HEK293 (cell line): ENCODE measurements around the gene MYLK.

ENCODE experiments used
- ZNF175 ChIP-seq: fragments of 450-650 bp; formaldehyde crosslinking; IDR thresholded peaks from 2 replicates; pipeline ENCODE4 v1.5.1; 2016; ENCODE audit warnings: missing biosample characterization, missing genetic modification characterization
- ZNF202 ChIP-seq: fragments of 450-650 bp; formaldehyde crosslinking; IDR thresholded peaks from 2 replicates; pipeline ENCODE4 v1.5.1; 2016; ENCODE audit warnings: missing biosample characterization, missing genetic modification characterization, borderline replicate concordance
- ZNF530 ChIP-seq: fragments of 450-650 bp; formaldehyde crosslinking; IDR thresholded peaks from 2 replicates; pipeline ENCODE4 v1.5.1; 2016; ENCODE audit warnings: low read depth, missing biosample characterization, missing genetic modification characterization
- ZNF777 ChIP-seq: fragments of 450-650 bp; formaldehyde crosslinking; IDR thresholded peaks from 2 replicates; pipeline ENCODE4 v1.5.1; 2017; ENCODE audit warnings: missing biosample characterization, missing genetic modification characterization, borderline replicate concordance
- TF ChIP-seq, protein P1 (sequence below): fragments of 450-650 bp; formaldehyde crosslinking; IDR thresholded peaks from 2 replicates; pipeline ENCODE4 v1.5.1; 2016; ENCODE audit warnings: missing biosample characterization, missing genetic modification characterization
- TF ChIP-seq, protein P2 (sequence below): fragments of 450-650 bp; formaldehyde crosslinking; conservative IDR thresholded peaks from 2 replicates; pipeline ENCODE4 v1.5.1; 2016; ENCODE audit warnings: low read depth, missing biosample characterization, missing genetic modification characterization

DNA sequence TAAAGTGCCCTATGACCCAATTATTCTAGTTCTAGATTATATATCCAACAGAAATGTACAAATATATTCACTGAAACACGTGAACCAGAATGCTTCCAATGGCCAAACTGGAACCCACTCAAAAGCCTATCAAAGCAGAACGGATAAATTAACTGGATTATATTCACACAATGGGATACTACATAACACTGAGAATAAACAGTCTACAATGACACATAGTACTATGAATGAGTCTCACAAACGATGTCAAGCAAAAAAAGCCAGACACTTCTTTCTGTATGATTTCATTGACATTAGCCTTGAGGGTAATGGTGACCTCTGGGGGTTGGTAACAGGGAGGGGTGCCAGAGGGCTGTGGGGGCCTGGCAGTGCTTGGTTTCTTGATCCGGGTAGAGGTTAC is 248.4 kb downstream of the MYLK start:
- TF ChIP-seq ZNF175 (tag by site-specific recombination) (no peak), ZNF777 (tag by site-specific recombination) (no peak), ZNF530 (tag by site-specific recombination) (no peak), ZNF202 (tag by site-specific recombination) (no peak)
- TF ChIP-seq, protein P1, sequence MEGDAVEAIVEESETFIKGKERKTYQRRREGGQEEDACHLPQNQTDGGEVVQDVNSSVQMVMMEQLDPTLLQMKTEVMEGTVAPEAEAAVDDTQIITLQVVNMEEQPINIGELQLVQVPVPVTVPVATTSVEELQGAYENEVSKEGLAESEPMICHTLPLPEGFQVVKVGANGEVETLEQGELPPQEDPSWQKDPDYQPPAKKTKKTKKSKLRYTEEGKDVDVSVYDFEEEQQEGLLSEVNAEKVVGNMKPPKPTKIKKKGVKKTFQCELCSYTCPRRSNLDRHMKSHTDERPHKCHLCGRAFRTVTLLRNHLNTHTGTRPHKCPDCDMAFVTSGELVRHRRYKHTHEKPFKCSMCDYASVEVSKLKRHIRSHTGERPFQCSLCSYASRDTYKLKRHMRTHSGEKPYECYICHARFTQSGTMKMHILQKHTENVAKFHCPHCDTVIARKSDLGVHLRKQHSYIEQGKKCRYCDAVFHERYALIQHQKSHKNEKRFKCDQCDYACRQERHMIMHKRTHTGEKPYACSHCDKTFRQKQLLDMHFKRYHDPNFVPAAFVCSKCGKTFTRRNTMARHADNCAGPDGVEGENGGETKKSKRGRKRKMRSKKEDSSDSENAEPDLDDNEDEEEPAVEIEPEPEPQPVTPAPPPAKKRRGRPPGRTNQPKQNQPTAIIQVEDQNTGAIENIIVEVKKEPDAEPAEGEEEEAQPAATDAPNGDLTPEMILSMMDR (tag by site-specific recombination): no peak
- TF ChIP-seq, protein P2, sequence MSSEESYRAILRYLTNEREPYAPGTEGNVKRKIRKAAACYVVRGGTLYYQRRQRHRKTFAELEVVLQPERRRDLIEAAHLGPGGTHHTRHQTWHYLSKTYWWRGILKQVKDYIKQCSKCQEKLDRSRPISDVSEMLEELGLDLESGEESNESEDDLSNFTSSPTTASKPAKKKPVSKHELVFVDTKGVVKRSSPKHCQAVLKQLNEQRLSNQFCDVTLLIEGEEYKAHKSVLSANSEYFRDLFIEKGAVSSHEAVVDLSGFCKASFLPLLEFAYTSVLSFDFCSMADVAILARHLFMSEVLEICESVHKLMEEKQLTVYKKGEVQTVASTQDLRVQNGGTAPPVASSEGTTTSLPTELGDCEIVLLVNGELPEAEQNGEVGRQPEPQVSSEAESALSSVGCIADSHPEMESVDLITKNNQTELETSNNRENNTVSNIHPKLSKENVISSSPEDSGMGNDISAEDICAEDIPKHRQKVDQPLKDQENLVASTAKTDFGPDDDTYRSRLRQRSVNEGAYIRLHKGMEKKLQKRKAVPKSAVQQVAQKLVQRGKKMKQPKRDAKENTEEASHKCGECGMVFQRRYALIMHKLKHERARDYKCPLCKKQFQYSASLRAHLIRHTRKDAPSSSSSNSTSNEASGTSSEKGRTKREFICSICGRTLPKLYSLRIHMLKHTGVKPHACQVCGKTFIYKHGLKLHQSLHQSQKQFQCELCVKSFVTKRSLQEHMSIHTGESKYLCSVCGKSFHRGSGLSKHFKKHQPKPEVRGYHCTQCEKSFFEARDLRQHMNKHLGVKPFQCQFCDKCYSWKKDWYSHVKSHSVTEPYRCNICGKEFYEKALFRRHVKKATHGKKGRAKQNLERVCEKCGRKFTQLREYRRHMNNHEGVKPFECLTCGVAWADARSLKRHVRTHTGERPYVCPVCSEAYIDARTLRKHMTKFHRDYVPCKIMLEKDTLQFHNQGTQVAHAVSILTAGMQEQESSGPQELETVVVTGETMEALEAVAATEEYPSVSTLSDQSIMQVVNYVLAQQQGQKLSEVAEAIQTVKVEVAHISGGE: no peak
